ENCODE data around the gene PGAM1. TPM values are rescaled to one million over a fixed set of nuclear protein-coding genes. Genes with fewer than 3 reads are reported as not detected.

PGAM1 gene
- total and polyA plus RNA-seq, 11 donors = 41.6 to 436 (median 250) TPM

DNA sequence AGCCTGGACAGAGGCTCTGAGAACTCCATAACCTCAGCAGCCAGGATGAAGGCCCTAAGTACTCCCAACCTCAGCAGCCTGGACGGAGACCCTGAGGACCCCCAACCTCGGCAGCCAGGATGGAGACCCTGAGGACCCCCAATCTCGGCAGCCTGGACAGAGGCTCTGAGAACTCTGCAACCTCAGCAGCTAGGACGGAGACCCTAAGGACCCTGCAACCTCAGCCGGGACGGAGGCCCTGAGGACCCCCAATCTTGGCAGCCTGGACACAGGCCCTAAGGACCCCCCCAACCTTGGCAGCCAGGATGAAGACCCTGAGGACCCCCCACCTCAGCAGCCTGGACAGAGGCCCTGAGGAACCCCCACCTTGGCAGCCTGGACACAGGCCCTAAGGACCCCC, 41.4 kb upstream of the PGAM1 start:
- WGBS, 4 donors = 95 to 97% (median 97%) methylated on average over 6 of the region's 6 CpGs; no CpG with 5 or more reads in 1 of the 4 donors
- intact Hi-C loops (cut with DNase I) = no loop called here

GRCh38 chr10:97385565-97385964, 40.4 kb upstream of the PGAM1 start:
- Histone ChIP-seq H3K9me3 (no peaks in the 10 kb centered on the region), H3K36me3 (peaks cover 0 to 75% (median 56%) of the 10 kb centered on the region in 9 donors), H3K27ac (no peak overlapping the region), H3K4me1 (peaks cover 0 to 7% (median 0%) of the 10 kb centered on the region in 12 donors), H3K27me3 (no peaks in the 10 kb centered on the region), H3K4me3 (no peak overlapping the region)
- ATAC-seq = peak; percentile 12 to 71 (median 50)
- DNase-seq = no peak
- TF ChIP-seq POLR2A (IDR thresholded peaks at IDR 0.05) = no peak
- TF ChIP-seq CTCF (IDR thresholded peaks at IDR 0.05) = no peak
- intact Hi-C loops (cut with DNase I) = no loop called here
- 61 to 84% (median 73%) methylated on average over 3 to 7 of the region's 7 CpGs for WGBS, 4 donors

More for the DNA sequence above, 41.4 kb upstream of the PGAM1 start:
- TF ChIP-seq POLR2A (IDR thresholded peaks at IDR 0.05) = no peak
- TF ChIP-seq CTCF (IDR thresholded peaks at IDR 0.05) = no peak
- no peak for DNase-seq
- H3K27me3 ChIP-seq = no peaks in the 10 kb centered on the region
- H3K9me3 ChIP-seq = no peaks in the 10 kb centered on the region
- H3K27ac ChIP-seq = no peak overlapping the region
- H3K36me3 ChIP-seq = peaks cover 0 to 75% (median 55%) of the 10 kb centered on the region in 9 donors
- peaks cover 0 to 7% (median 0%) of the 10 kb centered on the region in 12 donors for H3K4me1 ChIP-seq
- no peak for ATAC-seq
- H3K4me3 ChIP-seq = no peak overlapping the region

GRCh38 chr10:97388152-97388551, 37.8 kb upstream of the PGAM1 start:
- no peak overlapping the region for H3K4me3 ChIP-seq
- no peak for TF ChIP-seq POLR2A (IDR thresholded peaks at IDR 0.05)
- TF ChIP-seq CTCF (IDR thresholded peaks at IDR 0.05) = no peak
- ATAC-seq = peak in 3 of 4 donors; percentile 15 to 59 (median 16)
- intact Hi-C loops (cut with DNase I) = no loop called here
- no peaks in the 10 kb centered on the region for H3K27me3 ChIP-seq
- DNase-seq = no peak
- H3K36me3 ChIP-seq = peaks cover 0 to 79% (median 70%) of the 10 kb centered on the region in 9 donors
- H3K9me3 ChIP-seq = no peaks in the 10 kb centered on the region
- no peak overlapping the region for H3K27ac ChIP-seq
- H3K4me1 ChIP-seq = peaks cover 0 to 7% (median 0%) of the 10 kb centered on the region in 12 donors
- 83 to 93% (median 89%) methylated on average over 3 to 5 of the region's 5 CpGs for WGBS, 4 donors

DNA sequence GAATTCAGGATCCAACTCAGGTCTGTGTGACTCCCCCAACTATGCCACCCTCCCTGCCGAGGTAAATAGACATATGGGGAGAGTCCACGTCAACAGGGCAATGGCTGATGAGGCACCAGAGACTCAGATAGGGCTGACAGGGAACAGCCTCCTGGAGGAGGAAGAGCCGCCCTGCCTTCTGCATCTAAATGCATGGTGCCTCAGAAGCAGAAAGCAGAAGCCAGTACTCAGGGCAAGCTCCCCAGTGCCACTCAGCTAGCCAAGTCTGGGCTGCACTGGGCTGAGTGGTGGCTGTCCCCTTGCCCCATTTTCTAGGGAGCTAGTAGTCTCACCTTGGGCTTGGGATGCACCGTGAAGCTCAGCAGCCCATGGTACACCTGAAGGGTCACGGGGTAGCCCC, 35.9 kb upstream of the PGAM1 start:
- Histone ChIP-seq H3K4me3 (no peak overlapping the region), H3K27me3 (no peaks in the 10 kb centered on the region), H3K36me3 (peaks cover 0 to 96% (median 81%) of the 10 kb centered on the region in 9 donors), H3K9me3 (no peaks in the 10 kb centered on the region), H3K4me1 (peaks cover 0 to 7% (median 0%) of the 10 kb centered on the region in 12 donors), H3K27ac (peak overlapping the region in 1 of 12 donors; percentile 32)
- 86 to 100% (median 98%) methylated on average over 2 to 5 of the region's 5 CpGs for WGBS, 4 donors
- ATAC-seq (peak in 1 of 4 donors; percentile 30), DNase-seq (peak in 1 of 5 donors; percentile 16)
- TF ChIP-seq CTCF (IDR thresholded peaks at IDR 0.05) (no peak), POLR2A (IDR thresholded peaks at IDR 0.05) (no peak)
- intact Hi-C loops (cut with DNase I) = no loop called here

Data from heart left ventricle (tissue), 16 donors.